Astrocyte (in vitro differentiated cells and primary cell): ENCODE results near the gene MBNL1. TPM values are rescaled to one million over a fixed set of nuclear protein-coding genes. Genes with fewer than 3 reads are reported as not detected.

Experiments
- DNase-seq: peaks from one replicate; pipeline ENCODE4 v3.0.0-alpha.2; 2010; ENCODE audit warnings: low read depth
- FAIRE-seq: peaks from 2 replicates; lab custom pipeline; 2011; peaks lifted over from hg19 to GRCh38; lab: Jason Lieb, UNC
- H2AFZ ChIP-seq: 2 replicates; pipeline ENCODE4 v1.6.0; 2012; ENCODE audit warnings: low read depth, low read length, inconsistent platforms
- H3K27ac ChIP-seq: 2 replicates; pipeline ENCODE4 v1.5.1; 2011; ENCODE audit warnings: low read depth, low read length, inconsistent platforms
- H3K27me3 ChIP-seq: 2 replicates; pipeline ENCODE4 v1.6.0; 2011; ENCODE audit warnings: low read length, inconsistent platforms; ENCODE audit not compliant: insufficient read depth
- H3K36me3 ChIP-seq: 2 replicates; pipeline ENCODE4 v1.5.1; 2011; ENCODE audit warnings: low read length, inconsistent platforms; ENCODE audit not compliant: insufficient read depth
- H3K4me1 ChIP-seq: 2 replicates; pipeline ENCODE4 v1.5.1; 2011; ENCODE audit warnings: low read length, inconsistent platforms; ENCODE audit not compliant: insufficient read depth
- H3K4me2 ChIP-seq: 2 replicates; pipeline ENCODE4 v1.6.0; 2012; ENCODE audit warnings: low read length, inconsistent platforms
- H3K4me3 ChIP-seq: 2 replicates; pipeline ENCODE4 v1.5.1; 2011; ENCODE audit warnings: low read depth, mild to moderate bottlenecking, low read length, inconsistent platforms; ENCODE audit not compliant: insufficient read depth
- H3K79me2 ChIP-seq: 2 replicates; pipeline ENCODE4 v1.6.0; 2012; ENCODE audit warnings: mild to moderate bottlenecking, low read length, inconsistent platforms; ENCODE audit not compliant: insufficient read depth
- H3K9ac ChIP-seq: 2 replicates; pipeline ENCODE4 v1.6.0; 2012; ENCODE audit warnings: mild to moderate bottlenecking, low read length, inconsistent platforms
- H3K9me3 ChIP-seq: 2 replicates; pipeline ENCODE4 v1.5.1; 2012; ENCODE audit warnings: low read depth, mild to moderate bottlenecking, low read length, inconsistent platforms; ENCODE audit not compliant: insufficient read depth
- H4K20me1 ChIP-seq: 2 replicates; pipeline ENCODE4 v1.6.0; 2012; ENCODE audit warnings: low read length, inconsistent platforms; ENCODE audit not compliant: insufficient read depth
- H3K27ac Mint-ChIP-seq: one replicate; pipeline ENCODE4 v1.8.0; 2021; ENCODE audit warnings: mild to moderate bottlenecking, mixed read lengths; ENCODE audit not compliant: unreplicated experiment
- H3K27me3 Mint-ChIP-seq: one replicate; pipeline ENCODE4 v1.8.0; 2021; ENCODE audit warnings: low read depth, mixed read lengths; ENCODE audit not compliant: unreplicated experiment
- H3K36me3 Mint-ChIP-seq: one replicate; pipeline ENCODE4 v1.8.0; 2021; ENCODE audit warnings: low read depth, mixed read lengths; ENCODE audit not compliant: unreplicated experiment
- H3K4me1 Mint-ChIP-seq: one replicate; pipeline ENCODE4 v1.8.0; 2021; ENCODE audit warnings: low read depth, mixed read lengths; ENCODE audit not compliant: unreplicated experiment
- H3K4me3 Mint-ChIP-seq: one replicate; pipeline ENCODE4 v1.8.0; 2021; ENCODE audit warnings: mild to moderate bottlenecking, moderate library complexity, mixed read lengths; ENCODE audit not compliant: unreplicated experiment
- H3K9me3 Mint-ChIP-seq: one replicate; pipeline ENCODE4 v1.8.0; 2021; ENCODE audit warnings: mild to moderate bottlenecking, mixed read lengths; ENCODE audit not compliant: unreplicated experiment
- EZH2 ChIP-seq: IDR thresholded peaks from 2 replicates; pipeline ENCODE4 v1.6.1; 2012; ENCODE audit warnings: mild to moderate bottlenecking, low read length, inconsistent platforms; ENCODE audit not compliant: insufficient read depth
- total RNA-seq: library from RNA; stranded (reverse); gene quantifications from 2 replicates; pipeline ENCODE4 v1.2.1, GENCODE V29; 2021
- TF ChIP-seq, protein P1 (sequence below): IDR thresholded peaks from 2 replicates; pipeline ENCODE4 v1.5.1; 2011; ENCODE audit warnings: low read depth, mild to moderate bottlenecking, inconsistent platforms, low read length, moderate library complexity; ENCODE audit not compliant: insufficient read depth

MBNL1 gene
- total RNA-seq, 1 donor from 2014 or later, result 93.1 TPM

DNA sequence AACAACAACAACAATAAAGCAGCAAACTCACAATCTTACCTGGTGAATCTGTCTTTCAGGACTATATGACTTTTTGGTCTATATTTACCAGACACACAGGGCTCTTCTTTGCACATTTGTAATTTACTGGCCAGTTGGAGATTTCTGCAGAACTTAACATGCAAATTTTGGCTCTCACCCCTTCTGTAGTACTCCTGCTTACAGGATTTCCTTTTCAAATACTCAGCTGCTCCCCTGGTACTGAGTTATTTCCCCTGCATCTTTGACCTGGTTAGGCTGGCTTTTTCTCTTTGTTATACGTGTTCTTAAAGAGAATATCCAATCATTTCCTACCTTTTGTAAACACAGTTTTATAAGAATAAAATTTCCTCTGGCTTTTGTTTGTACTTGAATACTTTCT is 228.0 kb downstream of the MBNL1 start:
- H3K79me2 ChIP-seq, result no peaks in the 10 kb centered on the region
- H3K9ac ChIP-seq, result no peak overlapping the region
- peaks cover 5% of the 10 kb centered on the region for H3K4me1 Mint-ChIP-seq
- H3K36me3 ChIP-seq, result no peaks in the 10 kb centered on the region
- H4K20me1 ChIP-seq, result no peaks in the 10 kb centered on the region
- no peaks in the 10 kb centered on the region for H3K27me3 ChIP-seq
- H3K27ac ChIP-seq, result no peak overlapping the region
- H3K36me3 Mint-ChIP-seq, result no peaks in the 10 kb centered on the region
- H3K4me1 ChIP-seq, result no peaks in the 10 kb centered on the region
- FAIRE-seq, result no peak
- TF ChIP-seq EZH2, result no peak
- TF ChIP-seq, protein P1, sequence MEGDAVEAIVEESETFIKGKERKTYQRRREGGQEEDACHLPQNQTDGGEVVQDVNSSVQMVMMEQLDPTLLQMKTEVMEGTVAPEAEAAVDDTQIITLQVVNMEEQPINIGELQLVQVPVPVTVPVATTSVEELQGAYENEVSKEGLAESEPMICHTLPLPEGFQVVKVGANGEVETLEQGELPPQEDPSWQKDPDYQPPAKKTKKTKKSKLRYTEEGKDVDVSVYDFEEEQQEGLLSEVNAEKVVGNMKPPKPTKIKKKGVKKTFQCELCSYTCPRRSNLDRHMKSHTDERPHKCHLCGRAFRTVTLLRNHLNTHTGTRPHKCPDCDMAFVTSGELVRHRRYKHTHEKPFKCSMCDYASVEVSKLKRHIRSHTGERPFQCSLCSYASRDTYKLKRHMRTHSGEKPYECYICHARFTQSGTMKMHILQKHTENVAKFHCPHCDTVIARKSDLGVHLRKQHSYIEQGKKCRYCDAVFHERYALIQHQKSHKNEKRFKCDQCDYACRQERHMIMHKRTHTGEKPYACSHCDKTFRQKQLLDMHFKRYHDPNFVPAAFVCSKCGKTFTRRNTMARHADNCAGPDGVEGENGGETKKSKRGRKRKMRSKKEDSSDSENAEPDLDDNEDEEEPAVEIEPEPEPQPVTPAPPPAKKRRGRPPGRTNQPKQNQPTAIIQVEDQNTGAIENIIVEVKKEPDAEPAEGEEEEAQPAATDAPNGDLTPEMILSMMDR, result no peak
- no peak for DNase-seq
- peaks cover 4% of the 10 kb centered on the region for H3K9me3 Mint-ChIP-seq
- H3K4me3 ChIP-seq, result no peak overlapping the region
- H2AFZ ChIP-seq, result no peak overlapping the region
- no peaks in the 10 kb centered on the region for H3K27me3 Mint-ChIP-seq
- no peak overlapping the region for H3K4me3 Mint-ChIP-seq
- H3K4me2 ChIP-seq, result no peak overlapping the region
- no peaks in the 10 kb centered on the region for H3K9me3 ChIP-seq
- H3K27ac Mint-ChIP-seq, result no peak overlapping the region

DNA sequence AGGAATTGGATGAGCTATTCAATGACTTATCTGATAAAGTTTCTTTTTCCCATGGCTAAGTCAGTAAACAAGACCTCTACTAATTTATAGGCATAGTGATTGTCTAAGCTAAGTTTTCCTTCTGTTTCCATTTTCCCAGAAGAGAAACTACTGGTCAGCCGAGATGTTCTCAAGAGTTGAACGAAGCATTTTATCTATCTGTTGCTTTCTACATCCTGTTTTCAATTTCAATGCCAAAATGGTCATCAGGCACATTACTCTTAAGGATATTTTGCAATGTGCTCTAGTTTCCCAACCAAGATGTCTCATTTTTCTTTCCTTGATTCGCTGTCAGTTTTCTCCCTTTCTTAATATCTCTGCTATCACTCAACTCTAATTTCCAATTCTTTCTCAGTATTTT is 228.7 kb downstream of the MBNL1 start:
- Histone ChIP-seq H3K27ac (no peak overlapping the region), H3K4me1 (no peaks in the 10 kb centered on the region), H3K79me2 (no peaks in the 10 kb centered on the region), H3K4me3 (no peak overlapping the region), H3K9ac (no peak overlapping the region), H3K9me3 (no peaks in the 10 kb centered on the region), H4K20me1 (no peaks in the 10 kb centered on the region), H3K27me3 (no peaks in the 10 kb centered on the region), H3K36me3 (no peaks in the 10 kb centered on the region), H3K4me2 (no peak overlapping the region), H2AFZ (no peak overlapping the region)
- TF ChIP-seq, protein P1, result no peak
- TF ChIP-seq EZH2, result no peak
- Mint-ChIP-seq H3K27me3 (no peaks in the 10 kb centered on the region), H3K4me1 (peaks cover 5% of the 10 kb centered on the region), H3K36me3 (no peaks in the 10 kb centered on the region), H3K9me3 (peaks cover 7% of the 10 kb centered on the region), H3K27ac (no peak overlapping the region), H3K4me3 (no peak overlapping the region)
- DNase-seq, result no peak
- FAIRE-seq, result no peak

DNA sequence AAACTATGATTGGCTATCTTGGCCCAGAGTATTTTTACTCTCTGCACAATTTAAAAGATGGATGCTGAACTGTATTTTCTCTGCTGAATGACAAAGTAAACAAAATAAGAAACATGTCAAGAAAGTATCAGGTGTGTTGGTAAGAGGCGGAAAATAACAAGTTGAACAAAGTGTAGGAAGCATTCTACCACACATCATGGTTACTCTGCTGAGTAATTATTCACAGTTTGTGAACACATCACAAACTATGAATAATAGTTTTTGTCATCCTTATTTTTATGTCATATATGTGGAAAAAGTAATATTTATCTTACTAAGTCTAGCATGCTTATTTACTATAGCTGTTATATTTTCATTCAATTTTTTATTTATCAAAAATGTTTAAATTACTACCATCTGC is 229.2 kb downstream of the MBNL1 start:
- DNase-seq (no peak), FAIRE-seq (no peak)
- no peak overlapping the region for H3K4me3 ChIP-seq
- no peaks in the 10 kb centered on the region for H3K27me3 ChIP-seq
- H3K9me3 ChIP-seq, result no peaks in the 10 kb centered on the region
- H3K27me3 Mint-ChIP-seq, result no peaks in the 10 kb centered on the region
- no peaks in the 10 kb centered on the region for H3K36me3 Mint-ChIP-seq
- TF ChIP-seq EZH2, result no peak
- TF ChIP-seq, protein P1, result no peak
- peaks cover 5% of the 10 kb centered on the region for H3K4me1 Mint-ChIP-seq
- H3K36me3 ChIP-seq, result no peaks in the 10 kb centered on the region
- no peak overlapping the region for H3K4me2 ChIP-seq
- H3K27ac ChIP-seq, result no peak overlapping the region
- H3K79me2 ChIP-seq, result no peaks in the 10 kb centered on the region
- no peaks in the 10 kb centered on the region for H3K4me1 ChIP-seq
- H3K4me3 Mint-ChIP-seq, result no peak overlapping the region
- H3K27ac Mint-ChIP-seq, result no peak overlapping the region
- H3K9ac ChIP-seq, result no peak overlapping the region
- no peaks in the 10 kb centered on the region for H4K20me1 ChIP-seq
- peaks cover 7% of the 10 kb centered on the region for H3K9me3 Mint-ChIP-seq
- H2AFZ ChIP-seq, result no peak overlapping the region
